IMR-90 (cell line): Measurements from ENCODE around the gene MSL3. TPM values are rescaled to one million over a fixed set of nuclear protein-coding genes. Genes with fewer than 3 reads are reported as not detected.
A peak's percentile ranks its signal among the peaks of the same experiment; 100 is the strongest.

Source experiments
- ATAC-seq: fragments of 200-7000 bp; cut with Tn5 transposase; 2 replicates; pipeline ENCODE4 v1.9.1; 2020; ENCODE audit warnings: low read depth, mild to moderate bottlenecking, moderate library complexity
- BruUV-seq: library from RNA; stranded (reverse); fragments of 400-500 nt; replicated peaks from 2 replicates; lab custom pipeline; 2021; lab: Mats Ljungman, UMichigan
- CTCF ChIA-PET: fragments of 300-600 bp; formaldehyde crosslinking; extraction: SDS; loops from one replicate; lab custom pipeline; 2021; ENCODE audit warnings: antibody characterized with exemption; lab: Yijun Ruan, JAX
- POLR2A ChIA-PET: fragments of 300-600 bp; sonication (Branson Sonifier 250); formaldehyde crosslinking; loops from one replicate; lab custom pipeline; 2022; ENCODE audit warnings: antibody characterized with exemption; ENCODE audit not compliant: unreplicated experiment; lab: Charles Lee
- DNase-seq: peaks from one replicate; pipeline ENCODE4 v3.0.0; 2013
- H2AFZ ChIP-seq: replicated peaks from 2 replicates; pipeline ENCODE3; 2013; ENCODE audit warnings: low read length, mild to moderate bottlenecking; ENCODE audit not compliant: poor library complexity
- H2AK5ac ChIP-seq: 2 replicates; pipeline ENCODE4 v1.6.1; 2013; ENCODE audit warnings: low read depth, low read length, inconsistent platforms
- H2AK9ac ChIP-seq: replicated peaks from 2 replicates; pipeline ENCODE3; 2013; ENCODE audit warnings: mild to moderate bottlenecking, low read depth, low read length, moderate library complexity; ENCODE audit not compliant: poor library complexity
- H2BK120ac ChIP-seq: 2 replicates; pipeline ENCODE4 v1.6.1; 2013; ENCODE audit warnings: low read depth, low read length, inconsistent platforms
- H2BK15ac ChIP-seq: 3 replicates; pipeline ENCODE4 v1.6.1; 2013; ENCODE audit warnings: low read depth, low read length, inconsistent platforms
- H2BK20ac ChIP-seq: 2 replicates; pipeline ENCODE4 v1.6.1; 2013; ENCODE audit warnings: low read depth, mild to moderate bottlenecking, inconsistent platforms, low read length, moderate library complexity
- H2BK5ac ChIP-seq: 2 replicates; pipeline ENCODE4 v1.6.1; 2013; ENCODE audit warnings: mild to moderate bottlenecking, low read depth, low read length, inconsistent platforms; ENCODE audit not compliant: poor library complexity, severe bottlenecking
- H3K14ac ChIP-seq: replicated peaks from 2 replicates; pipeline ENCODE4 v1.6.1; 2013; ENCODE audit warnings: low read depth, low read length, inconsistent platforms
- H3K18ac ChIP-seq: 2 replicates; pipeline ENCODE4 v1.6.1; 2013; ENCODE audit warnings: low read depth, low read length, control low read depth
- H3K23ac ChIP-seq: 2 replicates; pipeline ENCODE4 v1.6.1; 2013; ENCODE audit warnings: low read depth, low read length, inconsistent platforms
- H3K27ac ChIP-seq: 2 replicates; pipeline ENCODE4 v1.5.1; 2013; ENCODE audit warnings: mild to moderate bottlenecking, control low read depth, low read length; ENCODE audit not compliant: insufficient read depth
- H3K27me3 ChIP-seq: 2 replicates; pipeline ENCODE4 v1.6.1; 2013; ENCODE audit warnings: low read length; ENCODE audit not compliant: control insufficient read depth, insufficient read depth
- H3K36me3 ChIP-seq: 2 replicates; pipeline ENCODE4 v1.6.1; 2013; ENCODE audit warnings: low read length, mixed read lengths; ENCODE audit not compliant: control insufficient read depth, insufficient read depth
- H3K4ac ChIP-seq: 2 replicates; pipeline ENCODE4 v1.6.1; 2013; ENCODE audit warnings: low read depth, low read length, inconsistent platforms
- H3K4me1 ChIP-seq: 2 replicates; pipeline ENCODE4 v1.6.1; 2013; ENCODE audit warnings: low read length, mixed read lengths; ENCODE audit not compliant: control insufficient read depth, insufficient read depth
- H3K4me2 ChIP-seq: 2 replicates; pipeline ENCODE4 v1.6.1; 2013; ENCODE audit warnings: low read depth, mild to moderate bottlenecking, control low read depth, low read length, moderate library complexity
- H3K4me3 ChIP-seq: 2 replicates; pipeline ENCODE4 v1.5.1; 2013; ENCODE audit warnings: low read depth, mild to moderate bottlenecking, control low read depth, low read length, moderate library complexity; ENCODE audit not compliant: insufficient read depth
- H3K56ac ChIP-seq: 2 replicates; pipeline ENCODE4 v1.6.1; 2013; ENCODE audit warnings: low read length, inconsistent platforms; ENCODE audit not compliant: insufficient read depth; ENCODE audit errors: extremely low read depth
- H3K79me1 ChIP-seq, 2 experiments: 2 replicates each; pipeline ENCODE4 v1.6.1; 2013; ENCODE audit warnings: low read length in 2 of 2, inconsistent platforms in 1 of 2, low read depth in 1 of 2
- H3K9ac ChIP-seq: 2 replicates; pipeline ENCODE4 v1.6.1; 2013; ENCODE audit warnings: low read depth, low read length, control low read depth
- H3K9me1 ChIP-seq: 2 replicates; pipeline ENCODE4 v1.6.1; 2013; ENCODE audit warnings: low read length, inconsistent platforms; ENCODE audit not compliant: insufficient read depth
- H3K9me3 ChIP-seq: 2 replicates; pipeline ENCODE4 v1.6.1; 2013; ENCODE audit warnings: low read length; ENCODE audit not compliant: control insufficient read depth, insufficient read depth
- H4K20me1 ChIP-seq: 2 replicates; pipeline ENCODE4 v1.6.1; 2013; ENCODE audit warnings: low read length, inconsistent platforms; ENCODE audit not compliant: insufficient read depth
- H4K5ac ChIP-seq: 2 replicates; pipeline ENCODE4 v1.6.1; 2013; ENCODE audit warnings: mild to moderate bottlenecking, low read depth, low read length, control low read depth
- H4K8ac ChIP-seq, 2 experiments: 2 replicates each; pipeline ENCODE4 v1.6.1; 2013; ENCODE audit warnings: low read depth in 2 of 2, low read length in 2 of 2, control low read depth in 1 of 2, inconsistent platforms in 1 of 2
- H4K91ac ChIP-seq: 2 replicates; pipeline ENCODE4 v1.6.1; 2013; ENCODE audit warnings: low read depth, low read length, inconsistent platforms; ENCODE audit not compliant: insufficient read depth
- CHD1 ChIP-seq: IDR thresholded peaks from 2 replicates; pipeline ENCODE4 v1.6.1; 2012; ENCODE audit warnings: low read depth, low read length, improper control_type of control experiment
- CTCF ChIP-seq: conservative IDR thresholded peaks from 2 replicates; pipeline ENCODE4 v1.5.1; 2012; ENCODE audit warnings: mild to moderate bottlenecking, low read depth, low read length, improper control_type of control experiment
- FOS ChIP-seq: fragments of 150-350 bp; IDR thresholded peaks from 2 replicates; pipeline ENCODE4 v1.6.1; 2016; ENCODE audit warnings: low read depth, low read length
- MAFK ChIP-seq: IDR thresholded peaks from 2 replicates; pipeline ENCODE4 v1.6.1; 2012; ENCODE audit warnings: low read depth, low read length, improper control_type of control experiment
- MAZ ChIP-seq: IDR thresholded peaks from 2 replicates; pipeline ENCODE4 v1.6.1; 2012; ENCODE audit warnings: low read depth, mild to moderate bottlenecking, low read length, improper control_type of control experiment, moderate library complexity, borderline replicate concordance
- MXI1 ChIP-seq: IDR thresholded peaks from 2 replicates; pipeline ENCODE4 v1.6.1; 2012; ENCODE audit warnings: low read depth, mild to moderate bottlenecking, low read length, moderate library complexity, borderline replicate concordance
- NFE2L2 ChIP-seq: fragments of 150-350 bp; IDR thresholded peaks from 2 replicates; pipeline ENCODE4 v1.6.1; 2016; ENCODE audit warnings: low read depth, mild to moderate bottlenecking, low read length
- POLR2A ChIP-seq: IDR thresholded peaks from 2 replicates; pipeline ENCODE4 v1.6.1; 2012; ENCODE audit warnings: mild to moderate bottlenecking, low read depth, low read length
- RAD21 ChIP-seq: IDR thresholded peaks from 2 replicates; pipeline ENCODE4 v1.6.1; 2012; ENCODE audit warnings: low read length, improper control_type of control experiment
- SMC3 ChIP-seq: fragments of 150-350 bp; IDR thresholded peaks from 2 replicates; pipeline ENCODE4 v1.6.1; 2016; ENCODE audit warnings: low read depth, mild to moderate bottlenecking, antibody characterized with exemption, low read length, moderate library complexity
- WGBS, 2 experiments: methylation state at CpG; one replicate each; pipeline versions ENCODE4 v1.1.5 to v1.1.7; 2013; ENCODE audit warnings: missing lambda C conversion rate in 2 of 2; ENCODE audit not compliant: insufficient read length in 1 of 2; ENCODE audit errors: extremely low coverage in 2 of 2; 5-methylcytosine and 5-hydroxymethylcytosine counted together
- dilution Hi-C: fragments of 300-500 bp; cut with HindIII; formaldehyde crosslinking; loops from one replicate; pipeline ENCODE4 v1.14.3; 2018; ENCODE audit warnings: low sequenced_read_pairs; ENCODE audit not compliant: unreplicated experiment
- in situ Hi-C: fragments of 300-500 bp; cut with MboI; formaldehyde crosslinking; loops from 3 replicates; pipeline ENCODE4 v1.14.3; 2019; ENCODE audit warnings: low sequenced_read_pairs, inconsistent platforms, mixed read lengths
- intact Hi-C: fragments of 100-400 bp; cut with micrococcal nuclease; formaldehyde crosslinking; loops from 2 replicates; pipeline ENCODE4 v1.10.0; 2022
- polyA plus RNA-seq, 3 experiments: library from polyadenylated mRNA; depleted of rRNA; stranded (reverse); fragments of >200 nt; gene quantifications; 2 replicates each; pipeline ENCODE4 v1.2.3, GENCODE V29; 2012; ENCODE audit warnings: low replicate concordance in 1 of 3
- total RNA-seq: library from RNA; depleted of rRNA; stranded (reverse); fragments of >200 nt; gene quantifications from 2 replicates; pipeline ENCODE4 v1.2.3, GENCODE V29; 2012

MSL3 gene
- total and polyA plus RNA-seq, 2 of the 4 experiments (the other 2 are of a cell fraction), result 19.6 to 21.3 TPM

GRCh38 chrX:11778230-11778629, 20.2 kb downstream of the MSL3 start:
- no peak overlapping the region for H3K4me2 ChIP-seq
- H2BK20ac ChIP-seq, result no peak overlapping the region
- DNase-seq (peak; percentile 13), ATAC-seq (0 out of 2 replicates have a peak, but pooled peaks have one; percentile 21)
- no peak overlapping the region for H2BK120ac ChIP-seq
- H3K9me1 ChIP-seq, result no peaks in the 10 kb centered on the region
- 20% methylated on average over 1 of the region's 4 CpGs; no CpG with 5 or more reads in 1 of the 2 experiments for WGBS, 2 experiments
- H2AK9ac ChIP-seq, result no peak overlapping the region
- dilution Hi-C loops, result no loop called here
- H3K18ac ChIP-seq, result no peak overlapping the region
- H3K4me1 ChIP-seq, result no peaks in the 10 kb centered on the region
- ChIA-PET CTCF (no interaction called here), POLR2A (no interaction called here)
- no peak overlapping the region for H2AFZ ChIP-seq
- H3K27ac ChIP-seq, result no peak overlapping the region
- H4K91ac ChIP-seq, result no peak overlapping the region
- TF ChIP-seq RAD21, result no peak
- no peak for TF ChIP-seq CTCF
- TF ChIP-seq POLR2A, result no peak
- no peak for TF ChIP-seq FOS
- TF ChIP-seq MAZ, result no peak
- TF ChIP-seq MXI1, result no peak
- TF ChIP-seq NFE2L2, result no peak
- TF ChIP-seq SMC3, result no peak
- no peak for TF ChIP-seq MAFK
- no peak for TF ChIP-seq CHD1
- BruUV-seq, result no TSS peak
- no peak overlapping the region for H2BK5ac ChIP-seq
- intact Hi-C loops, result no loop called here
- H3K23ac ChIP-seq, result no peak overlapping the region
- H4K8ac ChIP-seq, result no peak overlapping the region
- no peak overlapping the region for H3K4ac ChIP-seq
- H2AK5ac ChIP-seq, result no peak overlapping the region
- no peak overlapping the region for H3K9ac ChIP-seq
- H3K9me3 ChIP-seq, result no peaks in the 10 kb centered on the region
- H3K14ac ChIP-seq, result no peak overlapping the region
- H3K4me3 ChIP-seq, result no peak overlapping the region
- no peak overlapping the region for H4K5ac ChIP-seq
- no peaks in the 10 kb centered on the region for H3K79me1 ChIP-seq
- in situ Hi-C loops, result no loop called here
- H2BK15ac ChIP-seq, result no peak overlapping the region
- no peaks in the 10 kb centered on the region for H3K36me3 ChIP-seq
- H3K27me3 ChIP-seq, result no peaks in the 10 kb centered on the region
- no peaks in the 10 kb centered on the region for H4K20me1 ChIP-seq
- no peak overlapping the region for H3K56ac ChIP-seq
